Spleen (tissue), 11 donors: ENCODE measurements around the gene PGS1. TPM values are rescaled to one million over a fixed set of nuclear protein-coding genes. Genes with fewer than 3 reads are reported as not detected.

ENCODE experiments used
- polyA plus RNA-seq, 3 donors: library from polyadenylated mRNA; stranded (reverse); fragments of 200-250 nt; gene quantifications; one replicate each; pipeline ENCODE4 v1.2.1, GENCODE V29; 2013
- small RNA-seq, 4 donors: library from RNA; depleted of rRNA; stranded (forward); fragments of <200 nt; gene quantifications; one replicate each; pipeline ENCODE3, GENCODE V24; 2016
- total RNA-seq, 7 donors: library from RNA; depleted of rRNA in 3 of 7; stranded (reverse); fragments of >200 nt in 3 of 7; fragmentation: NEBNext Ultra II Directional in 4 of 7; extraction: Animal tissue kit (Norgen Biotek cat#: 25700) in 4 of 7; gene quantifications; one replicate each; pipeline versions ENCODE4 v1.1.0 to v1.2.1, GENCODE V29; 2016 to 2021
- donor health status: healthy with polysubstance abuse.
- donor health status: DM: no; HTN: no; CAD: no; lungs with moderate emphysema.
- donor health status: DM: no; HTN: no; CAD: no.
- donor health status: Bipolar disorder and iron deficiency.
- donor health status: healthy.
- donor health status: DM: no; HTN: no; CAD: no.
- donor health status: DM: yes; HTN: yes; CAD: no.

PGS1 gene
- total and polyA plus RNA-seq, 10 donors, result 20.0 to 217 (median 109) TPM

Small RNAs within 50 kb of the gene (small RNA-seq; reads per million reads assigned to genes)
- gene RF00415 (0 reads per million in 4 donors), gene RN7SL236P (0 reads per million in 4 donors)

Other genes starting within 250 kb of the PGS1 start
- gene TMC6, start 249.9 kb upstream of the PGS1 start, total RNA-seq, result 100 to 1,000 TPM; 169 to 425 (median 354) TPM
- 100 to 1,000 TPM; 132 to 269 (median 252) TPM for gene TMC6, start 249.9 kb upstream of the PGS1 start, polyA plus RNA-seq
- 100 to 1,000 TPM; 116 to 222 (median 205) TPM for gene TMC8, start 247.9 kb upstream of the PGS1 start, total RNA-seq
- 100 to 1,000 TPM; 103 to 191 (median 158) TPM for gene TMC8, start 247.9 kb upstream of the PGS1 start, polyA plus RNA-seq
- 1 to 10 TPM in 2 of 7 donors, under 1 TPM in 2, not detected in 3; 0.19 to 3.0 (median 0.95) TPM for gene C17orf99, start 232.3 kb upstream of the PGS1 start, total RNA-seq
- under 1 TPM in 2 of 3 donors, not detected in 1; 0.46 TPM for gene C17orf99, start 232.3 kb upstream of the PGS1 start, polyA plus RNA-seq
- 100 to 1,000 TPM; 107 to 179 (median 137) TPM for gene SYNGR2, start 210.1 kb upstream of the PGS1 start, total RNA-seq
- gene SYNGR2, start 210.1 kb upstream of the PGS1 start, polyA plus RNA-seq, result 100 to 1,000 TPM; 152 to 201 (median 170) TPM
- 10 to 100 TPM in 5 of 7 donors, 1 to 10 TPM in 2; 3.7 to 18.7 (median 10.5) TPM for gene TK1, start 191.6 kb upstream of the PGS1 start, total RNA-seq
- gene TK1, start 191.6 kb upstream of the PGS1 start, polyA plus RNA-seq, result 10 to 100 TPM in 2 of 3 donors, 1 to 10 TPM in 1; 3.9 to 20.4 (median 19.8) TPM
- gene AFMID, start 191.3 kb upstream of the PGS1 start, total RNA-seq, result 10 to 100 TPM; 19.3 to 42.5 (median 27.0) TPM
- gene AFMID, start 191.3 kb upstream of the PGS1 start, polyA plus RNA-seq, result 10 to 100 TPM; 13.1 to 22.0 (median 14.1) TPM
- 10 to 100 TPM in 1 of 7 donors, 1 to 10 TPM in 6; 2.3 to 11.9 (median 6.2) TPM for gene BIRC5, start 164.4 kb upstream of the PGS1 start, total RNA-seq
- gene BIRC5, start 164.4 kb upstream of the PGS1 start, polyA plus RNA-seq, result 10 to 100 TPM in 1 of 3 donors, 1 to 10 TPM in 2; 2.1 to 11.3 (median 7.2) TPM
- gene TMEM235, start 147.0 kb upstream of the PGS1 start, total RNA-seq, result not detected
- gene TMEM235, start 147.0 kb upstream of the PGS1 start, polyA plus RNA-seq, result not detected
- 100 to 1,000 TPM in 4 of 7 donors, 10 to 100 TPM in 3; 21.4 to 164 (median 103) TPM for gene SOCS3, start 18.6 kb upstream of the PGS1 start, total RNA-seq
- gene SOCS3, start 18.6 kb upstream of the PGS1 start, polyA plus RNA-seq, result 10 to 100 TPM; 10.7 to 22.2 (median 12.2) TPM
- 1 to 10 TPM in 1 of 7 donors, under 1 TPM in 5, not detected in 1; 0.29 to 1.0 (median 0.77) TPM for gene DNAH17, start 198.7 kb downstream of the PGS1 start, total RNA-seq
- under 1 TPM; 0.06 to 0.72 (median 0.32) TPM for gene DNAH17, start 198.7 kb downstream of the PGS1 start, polyA plus RNA-seq